G401.6 (cell line): ENCODE data around the gene C1QTNF3.
"Not testable (repeated sequence)": the region's sequence is repeated elsewhere in the genome, so short reads cannot be mapped to it uniquely, and the experiment has no call there.

ENCODE experiments used
- FAIRE-seq: peaks from 2 replicates; lab custom pipeline; 2012; peaks lifted over from hg19 to GRCh38; lab: Jason Lieb, UNC

C1QTNF3 gene, protein sequence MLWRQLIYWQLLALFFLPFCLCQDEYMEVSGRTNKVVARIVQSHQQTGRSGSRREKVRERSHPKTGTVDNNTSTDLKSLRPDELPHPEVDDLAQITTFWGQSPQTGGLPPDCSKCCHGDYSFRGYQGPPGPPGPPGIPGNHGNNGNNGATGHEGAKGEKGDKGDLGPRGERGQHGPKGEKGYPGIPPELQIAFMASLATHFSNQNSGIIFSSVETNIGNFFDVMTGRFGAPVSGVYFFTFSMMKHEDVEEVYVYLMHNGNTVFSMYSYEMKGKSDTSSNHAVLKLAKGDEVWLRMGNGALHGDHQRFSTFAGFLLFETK

DNA sequence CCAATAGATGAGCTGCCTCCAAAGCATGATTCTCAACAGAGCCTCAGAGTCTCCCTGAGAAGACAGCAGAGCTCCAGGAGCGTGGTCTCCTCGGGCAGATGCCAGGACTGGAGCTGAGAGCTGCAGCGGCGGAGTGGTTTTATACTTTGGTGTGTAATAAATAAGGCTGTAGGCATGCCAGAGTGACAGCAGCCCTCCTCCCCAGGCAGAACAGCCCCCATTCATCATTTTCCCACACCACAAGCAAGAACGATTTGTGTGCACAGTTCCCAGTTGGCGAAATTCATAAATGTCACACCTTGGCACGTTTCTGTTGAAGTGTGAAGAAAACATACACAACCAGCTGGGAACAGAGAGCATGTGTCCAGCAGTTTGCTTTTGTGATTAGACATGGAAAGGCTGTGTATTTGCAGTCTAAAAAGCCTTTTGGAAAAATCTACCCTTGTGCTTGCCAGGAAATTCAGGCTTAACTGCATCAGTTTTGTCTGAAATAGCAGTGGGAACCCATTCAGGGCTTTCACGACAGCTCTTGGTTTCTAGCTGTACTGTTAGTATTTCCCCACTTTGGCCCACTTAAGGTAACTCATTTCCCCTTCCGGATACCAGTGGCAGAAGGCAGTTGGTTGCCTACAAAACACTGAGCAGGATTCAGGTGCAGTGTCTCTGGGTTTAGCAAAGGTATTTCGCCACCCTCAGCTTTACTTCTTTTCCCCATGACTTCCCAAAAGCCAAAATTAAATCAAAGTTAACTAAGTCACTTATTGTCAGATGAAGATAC lies at the start of gene C1QTNF3:
C1QTNF3 (minus strand) TSS at position 115 of the 778 bp plus-strand sequence; CDS start at position 27, 88 bp downstream.
- FAIRE-seq: no peak

DNA sequence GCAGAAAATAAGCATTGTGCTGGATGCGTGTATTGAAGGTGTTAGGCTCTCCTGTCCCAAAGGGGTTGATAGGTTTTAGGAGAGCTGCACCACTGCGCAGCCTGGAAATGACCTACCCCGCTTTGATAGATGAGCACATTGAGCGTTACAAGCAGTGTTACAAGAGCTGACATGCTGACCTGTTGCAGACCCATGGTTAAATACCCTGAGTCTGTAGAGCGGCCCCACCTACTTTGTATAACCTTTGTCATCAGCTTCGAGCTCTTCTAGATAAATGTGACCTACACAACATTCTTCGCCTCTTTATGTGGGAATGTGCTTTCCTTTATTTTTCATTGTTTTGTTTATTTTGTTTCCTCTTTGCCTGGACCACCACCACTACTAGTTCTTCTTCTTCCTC lies 48.0 kb upstream of the C1QTNF3 start:
- not testable (repeated sequence) for FAIRE-seq

DNA sequence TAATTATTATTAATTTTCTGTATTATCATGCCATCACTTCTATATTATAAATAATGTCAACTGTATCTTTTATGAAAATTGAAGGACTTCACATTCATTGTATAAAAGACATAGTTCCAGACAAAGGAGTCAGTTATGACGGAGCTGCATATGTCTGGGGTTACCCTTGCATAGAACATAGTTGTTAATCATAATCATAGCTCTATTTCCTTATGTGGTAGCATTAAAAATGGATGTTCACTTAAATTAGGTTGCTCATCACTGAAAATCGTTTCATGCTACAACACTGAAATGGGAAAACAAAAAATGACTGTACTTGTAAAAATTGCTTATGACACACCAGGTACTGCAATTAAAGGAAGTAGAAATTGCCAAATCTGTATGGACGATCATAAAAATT lies 46.8 kb upstream of the C1QTNF3 start:
- not testable (repeated sequence) for FAIRE-seq

DNA sequence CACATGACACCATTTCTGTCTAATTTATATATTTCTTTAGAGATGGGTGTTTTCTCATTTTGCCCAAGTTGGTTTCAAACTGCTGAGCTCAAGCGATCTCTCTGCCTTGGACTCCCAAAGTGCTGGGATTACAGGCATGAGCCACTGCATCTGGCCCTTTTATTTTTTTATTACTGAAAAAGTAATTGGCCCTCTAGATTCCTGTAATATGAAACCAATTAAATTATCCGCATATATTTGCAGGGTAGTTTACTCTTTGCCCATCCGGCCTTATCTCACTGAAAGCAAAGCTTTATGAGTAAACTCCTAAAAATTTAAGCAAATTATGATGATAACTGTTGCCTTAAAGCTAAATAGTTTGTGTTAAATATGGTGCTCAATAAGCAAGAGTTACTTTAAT lies 44.7 kb upstream of the C1QTNF3 start:
- not testable (repeated sequence) for FAIRE-seq

DNA sequence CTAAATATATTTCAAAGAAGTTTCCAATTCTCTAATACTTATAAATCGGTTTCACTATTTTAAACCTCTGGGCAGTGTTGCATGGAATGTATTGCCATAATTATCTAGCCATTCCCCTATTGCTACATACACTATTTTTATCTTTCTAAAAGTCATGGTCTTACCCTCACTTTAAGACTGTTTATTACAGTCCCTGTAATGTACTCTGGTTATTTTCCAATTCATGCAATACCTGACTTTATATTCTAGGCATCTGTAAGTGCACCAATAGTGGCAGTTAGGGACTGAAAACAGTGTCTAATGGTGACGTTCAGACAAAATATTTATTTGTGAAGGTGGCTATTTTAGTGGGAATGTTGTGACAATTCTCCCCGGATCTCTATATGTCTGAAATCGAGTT lies 40.9 kb upstream of the C1QTNF3 start:
- not testable (repeated sequence) for FAIRE-seq

DNA sequence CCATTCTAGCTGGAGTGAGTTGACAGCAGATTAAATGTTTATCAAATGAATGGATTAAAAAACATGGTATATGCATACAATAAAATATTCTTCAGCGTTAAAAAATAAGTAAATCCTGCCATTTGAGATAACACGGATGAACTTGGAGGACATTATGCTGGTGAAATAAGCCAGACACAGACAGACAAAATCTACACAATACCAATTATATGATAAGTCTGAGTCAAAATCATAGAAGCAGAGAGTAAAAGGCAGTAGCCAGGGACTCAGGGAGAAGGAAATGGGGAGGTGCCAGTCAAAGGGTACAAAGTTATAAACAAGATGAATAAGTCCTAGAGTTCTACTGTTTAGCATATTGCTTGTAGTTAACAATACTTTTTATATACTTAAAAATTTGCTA lies 36.5 kb upstream of the C1QTNF3 start:
- FAIRE-seq: not testable (repeated sequence)

DNA sequence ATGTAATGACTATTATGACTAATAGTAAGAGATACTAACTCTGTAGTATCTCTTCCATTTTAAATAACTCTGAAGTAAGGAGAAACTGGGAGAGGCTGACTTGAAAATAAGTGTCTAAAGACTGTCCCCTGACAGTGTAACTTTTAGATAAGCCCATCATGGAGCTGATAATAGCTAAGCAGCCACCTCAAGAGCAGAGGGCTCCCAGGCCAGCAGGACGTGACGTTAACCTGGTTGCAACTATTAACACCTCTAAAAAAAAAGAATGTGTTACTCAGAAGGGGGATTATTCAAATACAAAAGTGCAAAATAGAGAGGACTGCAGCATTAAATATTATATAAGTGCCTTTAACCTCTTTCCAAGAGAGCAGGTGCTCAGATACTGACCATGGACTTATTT lies 34.6 kb upstream of the C1QTNF3 start:
- FAIRE-seq: not testable (repeated sequence)

DNA sequence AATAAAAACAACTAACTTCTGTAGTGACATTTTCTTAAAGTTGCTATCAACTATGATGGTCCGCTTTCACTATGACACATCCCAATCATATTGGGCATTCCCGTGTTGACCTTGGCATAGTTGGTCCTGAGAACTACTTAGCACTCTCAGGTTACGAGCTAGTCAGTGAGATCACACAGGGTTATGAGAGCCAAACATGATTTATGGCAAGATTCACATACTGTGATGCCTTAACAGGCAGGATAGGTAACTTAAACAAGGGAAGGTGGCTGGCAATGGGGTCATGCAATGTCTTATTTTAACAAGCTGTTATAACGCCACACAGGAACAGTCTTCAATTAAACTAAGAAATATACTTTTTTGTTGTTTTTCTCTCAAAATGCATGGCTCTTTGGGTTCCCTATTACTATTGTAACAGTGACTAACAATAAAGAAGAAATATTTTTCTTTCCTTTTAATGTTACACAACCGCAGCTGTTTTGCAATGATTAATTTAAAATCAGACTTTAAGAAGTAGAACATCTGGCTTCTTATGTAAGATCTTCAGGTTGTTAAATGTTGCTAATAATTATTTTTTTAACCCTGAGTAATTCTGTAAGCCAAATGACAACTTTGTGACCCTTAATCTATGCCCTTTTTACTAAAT lies 33.8 kb upstream of the C1QTNF3 start:
- FAIRE-seq: not testable (repeated sequence)

DNA sequence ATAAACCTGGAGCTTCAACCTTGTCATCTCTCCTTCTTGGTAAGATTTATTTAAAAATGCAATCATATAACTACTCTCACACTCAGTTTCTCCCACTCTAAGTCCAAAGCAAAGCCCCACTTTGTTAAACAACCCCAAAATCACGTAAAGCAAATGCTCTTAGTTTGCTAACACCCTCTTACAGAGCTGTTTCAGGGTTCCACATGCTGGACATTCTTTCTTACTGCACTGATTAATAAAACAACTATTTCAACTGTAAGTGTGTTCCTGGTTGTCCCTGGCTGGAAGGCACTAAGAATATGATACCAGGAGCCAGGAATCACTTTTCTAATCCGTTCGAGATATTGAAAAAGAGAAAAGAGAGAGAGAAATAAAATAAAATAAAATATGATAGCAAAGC lies 31.5 kb upstream of the C1QTNF3 start:
- not testable (repeated sequence) for FAIRE-seq

DNA sequence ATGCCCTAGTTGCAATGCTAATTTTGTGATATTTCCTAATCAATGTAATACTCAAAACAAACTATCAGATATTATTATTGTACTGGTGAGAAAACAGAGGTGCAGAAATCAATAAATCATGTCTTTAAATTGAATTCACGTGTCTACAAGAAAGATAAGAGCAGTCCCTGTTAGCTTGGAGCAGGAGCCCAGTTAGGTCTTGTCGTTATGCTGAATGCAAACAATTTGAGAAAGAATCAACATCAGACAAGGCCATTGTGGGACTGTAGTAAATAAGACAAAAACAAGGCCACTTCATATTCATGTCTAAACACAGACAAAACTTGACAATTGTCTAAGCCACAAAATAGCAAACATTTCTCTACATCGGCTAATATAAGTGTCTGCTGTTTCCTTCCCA lies 31.1 kb upstream of the C1QTNF3 start:
- FAIRE-seq: not testable (repeated sequence)

DNA sequence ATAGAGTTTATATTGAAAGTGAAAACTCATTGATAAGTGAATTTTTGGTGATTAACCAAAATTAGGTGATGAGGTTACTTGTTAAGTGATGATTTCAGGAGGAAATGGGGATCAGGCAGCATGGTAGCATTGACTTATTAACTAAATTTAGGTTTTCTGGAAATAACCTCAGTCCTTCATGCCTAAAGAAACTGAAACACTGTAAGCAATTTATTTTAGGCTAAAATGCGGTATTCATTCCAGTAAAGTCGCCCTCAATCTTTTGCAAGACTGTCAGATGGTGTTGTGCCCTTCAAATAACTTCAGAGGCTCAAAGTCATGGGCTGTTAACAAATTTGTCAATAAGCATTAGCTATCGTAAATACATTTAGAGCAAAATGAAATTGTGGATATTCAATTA lies 27.6 kb upstream of the C1QTNF3 start:
- FAIRE-seq: not testable (repeated sequence)

DNA sequence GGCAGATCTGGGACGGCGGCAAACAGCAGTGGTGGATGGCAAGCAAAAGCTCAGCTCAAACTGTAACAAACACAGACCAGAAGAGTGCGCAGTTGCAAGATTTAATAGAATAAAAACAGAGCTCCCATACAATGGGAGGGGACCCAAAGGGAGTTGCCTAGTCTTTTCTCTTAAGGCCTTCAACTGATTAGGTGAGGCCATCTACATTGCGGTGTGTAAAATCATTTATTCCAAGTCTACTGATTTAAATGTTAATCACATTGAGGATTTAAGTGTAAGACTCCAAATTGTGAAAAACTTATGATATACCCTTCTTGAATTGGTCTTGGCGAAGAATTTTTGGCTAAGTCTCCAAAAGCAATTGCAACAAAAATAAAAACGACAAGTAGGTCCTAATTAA lies 21.6 kb upstream of the C1QTNF3 start:
- FAIRE-seq: no peak

DNA sequence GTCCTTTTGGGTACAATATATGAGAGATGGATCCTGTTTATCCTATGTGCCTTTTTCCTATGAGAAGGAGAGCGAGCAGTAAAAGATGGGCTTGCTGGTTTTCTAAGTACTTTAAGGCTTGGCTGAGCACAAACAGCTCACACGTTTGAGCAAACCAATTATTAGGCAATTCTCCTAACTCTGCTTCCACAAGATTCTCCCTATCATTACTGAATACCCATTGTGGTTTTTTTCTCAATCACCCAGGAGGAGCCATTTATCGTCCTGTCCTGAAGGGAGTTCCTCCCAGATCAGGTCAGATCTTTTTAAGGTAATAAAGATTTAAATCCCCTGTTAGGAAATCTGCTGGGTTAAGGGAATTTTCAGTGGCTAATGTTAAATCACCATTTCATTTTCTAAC lies 19.4 kb upstream of the C1QTNF3 start:
- no peak for FAIRE-seq

DNA sequence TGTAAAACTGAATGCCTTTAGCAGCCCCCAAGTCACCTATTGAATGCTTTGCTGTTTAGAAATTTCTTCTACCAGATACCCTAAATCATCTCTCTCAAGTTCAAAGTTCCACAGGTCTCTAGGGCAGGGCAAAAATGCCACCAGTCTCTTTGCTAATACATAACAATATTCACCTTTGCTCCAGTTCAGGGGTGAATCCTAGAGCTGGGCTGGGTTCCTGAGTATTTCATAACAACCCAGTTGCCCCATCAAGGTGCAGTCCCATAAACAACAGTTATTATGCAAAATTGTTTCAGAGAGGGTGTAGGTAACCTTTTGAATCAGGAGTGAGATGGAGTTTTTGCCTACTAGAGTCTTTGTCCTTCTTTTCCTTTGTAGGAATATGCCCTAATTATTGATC lies 19.0 kb upstream of the C1QTNF3 start:
- no peak for FAIRE-seq

DNA sequence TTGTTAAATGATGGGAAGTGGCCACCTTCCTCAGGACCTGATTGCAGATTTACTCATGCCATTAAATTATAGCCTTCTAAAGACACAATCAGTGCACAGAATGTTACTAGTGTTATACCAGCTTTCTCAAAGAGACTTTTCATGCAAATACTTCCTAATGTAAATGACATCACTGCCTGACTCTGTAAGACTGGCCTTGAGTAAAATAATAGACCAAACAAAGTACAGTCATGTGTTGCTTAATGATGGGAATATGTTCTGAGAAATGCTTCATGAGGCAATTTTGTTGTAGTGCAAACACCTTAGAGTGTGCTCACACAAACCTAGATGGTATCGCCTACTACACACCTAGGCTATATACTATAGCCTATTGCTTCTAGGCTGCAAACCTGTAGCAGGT lies 17.0 kb upstream of the C1QTNF3 start:
- FAIRE-seq: no peak

DNA sequence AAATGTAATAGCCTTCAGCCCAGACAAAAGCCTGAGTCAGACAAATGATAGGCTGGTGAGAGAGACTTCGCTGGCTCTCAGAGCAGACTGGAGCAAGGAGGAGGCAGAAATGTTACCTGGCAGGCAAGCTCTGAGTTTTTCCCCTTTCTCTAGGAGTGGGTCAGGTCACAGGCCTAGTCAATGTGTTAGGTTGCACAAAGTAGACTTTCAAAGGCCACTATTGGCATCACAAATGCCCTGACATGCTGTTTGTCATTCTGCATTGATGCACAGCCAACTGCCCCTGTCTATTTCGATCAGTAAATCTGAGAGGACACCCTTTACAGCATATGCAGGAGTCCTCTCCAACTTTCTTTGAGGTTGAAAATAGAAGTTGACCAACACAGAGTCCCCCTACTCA lies 15.5 kb upstream of the C1QTNF3 start:
- no peak for FAIRE-seq

DNA sequence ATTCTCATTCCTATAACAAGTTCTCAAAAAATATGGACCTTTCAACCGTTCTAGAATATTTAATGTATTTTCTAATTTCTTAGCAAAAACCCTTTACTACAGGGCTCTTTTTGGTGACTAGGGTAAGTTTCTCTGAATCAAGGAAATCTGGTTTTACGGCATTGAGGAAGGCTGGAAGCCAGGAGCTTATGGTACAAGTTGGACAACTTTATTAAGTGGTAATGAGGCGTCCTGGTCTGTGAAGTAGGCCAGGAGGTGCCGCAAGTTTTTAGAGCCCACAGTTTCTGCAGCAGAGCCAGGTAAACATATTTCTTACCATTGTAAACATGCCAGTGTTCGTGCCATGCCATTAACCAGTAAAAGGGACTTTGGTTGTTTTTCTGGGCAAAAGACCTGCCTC lies 14.6 kb upstream of the C1QTNF3 start:
- FAIRE-seq: no peak

DNA sequence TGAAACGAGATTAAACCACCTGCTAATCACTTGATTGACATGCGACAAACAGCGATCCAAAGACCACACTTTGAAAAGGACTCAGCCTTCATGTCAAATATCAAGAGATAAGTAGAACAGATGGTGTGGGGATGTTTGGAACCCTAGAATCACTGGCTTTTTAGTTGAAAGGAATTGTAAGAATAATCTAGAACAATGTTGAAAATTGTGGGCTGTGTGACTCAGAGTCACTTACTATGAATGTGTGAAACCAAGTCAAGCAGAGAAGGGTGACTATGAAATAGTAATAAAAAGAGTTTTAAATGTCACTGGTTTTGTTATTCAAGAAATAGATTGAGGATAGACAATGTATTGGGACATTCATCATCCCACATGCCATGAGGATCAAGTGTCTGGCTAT lies 14.1 kb upstream of the C1QTNF3 start:
- no peak for FAIRE-seq

DNA sequence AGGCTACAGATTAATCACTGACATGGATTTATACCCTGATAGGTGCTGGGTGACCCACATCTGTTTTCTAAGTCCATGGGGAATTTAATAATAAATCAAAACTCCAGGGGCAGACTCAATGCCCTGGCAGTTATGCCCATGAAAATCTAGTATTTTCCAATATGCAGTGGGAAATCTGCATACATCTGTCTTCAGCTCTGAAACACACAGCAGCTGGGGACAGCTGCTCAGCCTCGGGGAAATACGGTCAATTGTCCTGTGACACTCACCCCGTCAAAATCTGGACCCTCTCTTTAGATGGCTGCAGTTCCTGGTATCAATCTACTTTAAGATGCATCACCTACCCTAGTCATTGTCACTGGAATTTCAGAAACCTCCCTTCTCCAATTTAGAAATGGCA lies 12.7 kb upstream of the C1QTNF3 start:
- no peak for FAIRE-seq

DNA sequence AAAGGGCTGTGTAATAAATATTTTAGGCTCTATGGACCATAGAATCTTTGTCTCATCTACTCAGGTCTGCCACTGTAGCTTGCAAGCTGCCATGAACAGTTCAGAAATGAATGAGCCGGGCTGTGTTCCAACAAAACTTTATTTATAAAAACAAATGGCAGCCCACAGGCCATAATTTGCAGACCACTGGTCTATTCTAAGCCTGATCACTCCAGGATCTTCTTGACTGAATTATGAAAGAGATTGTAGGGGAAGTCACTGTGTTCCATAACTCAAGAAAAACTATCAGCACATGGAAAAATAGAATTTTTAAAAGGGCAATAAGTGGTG lies 11.4 kb upstream of the C1QTNF3 start:
- FAIRE-seq: no peak

DNA sequence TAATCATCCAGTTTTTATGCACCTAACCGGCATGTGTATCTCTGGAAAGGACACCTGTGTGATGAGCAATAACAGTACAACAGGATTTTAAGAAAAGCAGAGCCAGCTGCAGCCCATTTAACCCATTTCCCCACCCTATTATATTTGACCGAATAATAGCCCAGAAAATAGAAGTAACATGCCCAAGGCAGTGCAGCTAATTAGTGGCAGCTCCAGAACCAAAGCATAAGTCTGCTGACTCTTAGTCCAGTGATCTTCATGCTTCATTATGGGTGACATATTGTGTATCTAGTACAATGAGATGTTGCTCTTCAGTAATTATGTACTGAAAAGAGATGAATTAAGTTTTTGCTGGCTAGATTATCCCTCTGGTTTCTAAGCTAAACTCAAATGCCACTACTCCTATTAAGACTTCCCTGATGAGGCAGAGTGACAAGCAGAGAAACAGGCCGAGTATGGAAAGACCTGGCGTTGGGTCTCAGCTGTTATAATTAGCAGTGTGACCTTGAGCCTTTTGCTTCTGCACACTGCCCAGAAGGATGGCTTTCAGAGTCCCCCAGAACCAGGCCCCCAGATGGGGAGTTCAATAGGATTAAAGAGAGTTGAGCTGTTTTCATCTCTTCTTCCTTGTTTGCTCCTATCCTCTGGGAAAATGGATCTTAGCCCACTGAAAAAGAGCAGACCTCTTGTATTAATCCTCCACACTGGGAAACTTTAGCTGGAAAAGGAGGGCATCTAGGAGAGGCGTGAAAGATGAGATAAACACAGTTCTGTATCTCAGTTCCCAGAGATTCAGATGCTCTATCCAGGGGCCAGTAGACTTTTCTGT lies 10.8 kb upstream of the C1QTNF3 start:
- no peak for FAIRE-seq

DNA sequence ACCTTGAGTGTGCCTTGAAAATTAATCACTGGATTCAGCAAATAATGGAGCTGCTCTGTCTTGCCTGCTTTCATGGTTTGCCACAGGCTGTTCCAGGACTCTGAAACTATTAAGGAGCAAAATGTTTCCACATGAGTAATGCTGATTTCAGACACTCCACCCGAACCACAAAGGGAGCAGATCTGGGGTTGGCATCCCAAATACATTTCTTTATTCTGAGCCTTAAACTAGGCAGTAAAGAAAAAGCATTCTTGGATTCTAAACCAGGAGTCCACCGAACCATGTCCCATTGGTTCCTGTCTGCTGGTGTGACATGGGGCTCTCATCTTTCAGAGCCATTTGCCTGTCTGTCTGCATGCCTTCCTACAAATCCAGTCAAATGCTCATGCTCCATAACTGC lies 10.1 kb upstream of the C1QTNF3 start:
- FAIRE-seq: no peak
